Posterior vena cava (tissue), 2 donors: Measurements from ENCODE around the gene BAD. TPM values are rescaled to one million over a fixed set of nuclear protein-coding genes. Genes with fewer than 3 reads are reported as not detected.
"Not testable (repeated sequence)": the region's sequence is repeated elsewhere in the genome, so short reads cannot be mapped to it uniquely, and the experiment has no call there.

ENCODE experiments used
- DNase-seq: peaks from one replicate; pipeline ENCODE4 v3.0.0-alpha.2; 2020; ENCODE audit warnings: low spot score
- intact Hi-C, 2 donors: fragments of 100-400 bp; cut with DNase I; formaldehyde crosslinking; loops; one replicate each; pipeline versions ENCODE4 v1.14.1 to v1.14.2; 2022 to 2023
- long read RNA-seq, 2 donors: library from polyadenylated mRNA; unstranded; transcript quantifications; one replicate each; pipeline ENCODE4 v2.0.0, GENCODE V29; 2020 to 2021
- total RNA-seq, 2 donors: library from RNA; stranded (reverse); fragmentation: NEBNext Ultra II Directional; extraction: Animal tissue kit (Norgen Biotek cat#: 25700); gene quantifications; one replicate each; pipeline ENCODE4 v1.2.1, GENCODE V29; 2021
- donor health status: DM: yes; HTN: yes; CAD: no.
- donor health status: DM: yes; HTN: yes; CAD: no.

Gene BAD
- 10 to 100 TPM; 49.6 to 57.3 TPM for total RNA-seq
- long read RNA-seq, donor 1, transcript BAD-201 (4 exons, 929 nt): major isoform, 26 of 28 reads
- long read RNA-seq, donor 1, partial matches to known transcripts: 0 of 28 reads
- long read RNA-seq, donor 1, other reads (novel, unspliced or antisense): 2 of 28 reads
- long read RNA-seq, donor 2, transcript BAD-201 (4 exons, 929 nt): major isoform, 110 of 130 reads
- long read RNA-seq, donor 2, transcript BAD-203 (3 exons, 1,157 nt): minor isoform, 9 of 130 reads
- long read RNA-seq, donor 2, partial matches to known transcripts: 0 of 130 reads
- long read RNA-seq, donor 2, other reads (novel, unspliced or antisense): 7 of 130 reads

GRCh38 chr11:64284048-64284961, at the start of gene BAD:
Gene BAD, minus strand, starts transcription at chr11:64284665. Its CDS starts 297 bp downstream, at chr11:64284368.
- intact Hi-C loops: no loop called here
- peak; percentile 98 for DNase-seq

- DNase-seq: no peak
- intact Hi-C loops: no loop called here
Measured at GRCh38 chr11:64333556-64333955, 49.1 kb upstream of the BAD start.

GRCh38 chr11:64331569-64332371, 47.3 kb upstream of the BAD start:
- intact Hi-C loops: no loop called here
- DNase-seq: peak; percentile 92

- DNase-seq: peak; percentile 43
- intact Hi-C loops: no loop called here
Measured at GRCh38 chr11:64330888-64331287, 46.4 kb upstream of the BAD start.

GRCh38 chr11:64327993-64328392, 43.5 kb upstream of the BAD start:
- intact Hi-C loops: no loop called here
- no peak for DNase-seq

- intact Hi-C loops: no loop called here
- no peak for DNase-seq
Measured at GRCh38 chr11:64327375-64327774, 42.9 kb upstream of the BAD start.

- no peak for DNase-seq
- intact Hi-C loops: no loop called here
Measured at GRCh38 chr11:64324692-64325469, 40.4 kb upstream of the BAD start.

- DNase-seq, intact Hi-C loops: not testable (repeated sequence)
Measured at GRCh38 chr11:64323984-64324383, 39.5 kb upstream of the BAD start.

- intact Hi-C loops: no loop called here
Measured at GRCh38 chr11:64323373-64323772, 38.9 kb upstream of the BAD start.

GRCh38 chr11:64322925-64323260, 38.4 kb upstream of the BAD start:
- peak; percentile 74 for DNase-seq
- intact Hi-C loops: no loop called here

More at GRCh38 chr11:64323373-64323772, 38.9 kb upstream of the BAD start:
- peak; percentile 69 for DNase-seq

GRCh38 chr11:64321533-64321932, 37.1 kb upstream of the BAD start:
- DNase-seq: peak; percentile 40
- intact Hi-C loops: no loop called here

- no peak for DNase-seq
- intact Hi-C loops: no loop called here
Measured at GRCh38 chr11:64321026-64321425, 36.6 kb upstream of the BAD start.

- peak; percentile 64 for DNase-seq
- intact Hi-C loops: no loop called here
Measured at GRCh38 chr11:64320556-64320955, 36.1 kb upstream of the BAD start.

- intact Hi-C loops: no loop called here
- DNase-seq: peak; percentile 81
Measured at GRCh38 chr11:64318766-64319761, 34.6 kb upstream of the BAD start.

- intact Hi-C loops: no loop called here
- peak; percentile 99 for DNase-seq
Measured at GRCh38 chr11:64317961-64318765, 33.7 kb upstream of the BAD start, which contains the start of gene PRDX5. Gene PRDX5, plus strand, starts transcription at chr11:64318121. Its CDS starts 95 bp downstream, at chr11:64318216.

- intact Hi-C loops: no loop called here
- DNase-seq: peak; percentile 98
Measured at GRCh38 chr11:64317325-64317960, 33.0 kb upstream of the BAD start, which contains the start of gene TRMT112. Gene TRMT112, minus strand, starts transcription at chr11:64317559. Its CDS starts 33 bp downstream, at chr11:64317526.
